Activated CD4-positive, alpha-beta T cell treated with anti-CD3 and anti-CD28 coated beads for 24 hours (primary cell): ENCODE results near the gene ZNF275.
"Not testable (repeated sequence)": the region's sequence is repeated elsewhere in the genome, so short reads cannot be mapped to it uniquely, and the experiment has no call there.

Experiments used
- DNase-seq, 2 donors: peaks; one replicate each; pipeline ENCODE4 v3.0.0-alpha.2; 2020; ENCODE audit warnings: low read depth in 2 of 2

Gene ZNF275

GRCh38 chrX:153333821-153334653 is at the start of gene ZNF275:
Gene ZNF275, plus strand, starts transcription at chrX:153334153. Its CDS starts 2,527 bp downstream, at chrX:153336680.
- peak; percentile 61 to 68 for DNase-seq

GRCh38 chrX:153285678-153286077 is 48.3 kb upstream of the ZNF275 start:
- DNase-seq = not testable (repeated sequence)

- DNase-seq = not testable (repeated sequence)
These were observed 45.1 kb upstream of the ZNF275 start for GRCh38 chrX:153288807-153289206.

GRCh38 chrX:153293485-153294071 is 40.4 kb upstream of the ZNF275 start:
- not testable (repeated sequence) for DNase-seq

GRCh38 chrX:153297376-153297775 is 36.6 kb upstream of the ZNF275 start:
- no peak for DNase-seq

GRCh38 chrX:153299855-153300254 is 34.1 kb upstream of the ZNF275 start:
- no peak for DNase-seq

- DNase-seq = no peak
These were observed 32.2 kb upstream of the ZNF275 start for GRCh38 chrX:153301746-153302145.

GRCh38 chrX:153302796-153303195 is 31.2 kb upstream of the ZNF275 start:
- DNase-seq = no peak

GRCh38 chrX:153303276-153304262 is 30.4 kb upstream of the ZNF275 start:
- no peak for DNase-seq

- no peak for DNase-seq
These were observed 28.8 kb upstream of the ZNF275 start for GRCh38 chrX:153304988-153305736.

- no peak for DNase-seq
These were observed 28.0 kb upstream of the ZNF275 start for GRCh38 chrX:153305972-153306371.

GRCh38 chrX:153306527-153307115 is 27.3 kb upstream of the ZNF275 start:
- DNase-seq = no peak

GRCh38 chrX:153307276-153308178 is 26.4 kb upstream of the ZNF275 start:
- no peak for DNase-seq

- no peak for DNase-seq
These were observed 23.1 kb upstream of the ZNF275 start for GRCh38 chrX:153310901-153311300.

GRCh38 chrX:153312041-153312440 is 21.9 kb upstream of the ZNF275 start:
- DNase-seq = no peak

- DNase-seq = no peak
These were observed 21.1 kb upstream of the ZNF275 start for GRCh38 chrX:153312842-153313241.

GRCh38 chrX:153317306-153317705 is 16.6 kb upstream of the ZNF275 start:
- DNase-seq = no peak

- DNase-seq = no peak
These were observed 15.8 kb upstream of the ZNF275 start for GRCh38 chrX:153317996-153318722.

GRCh38 chrX:153318811-153319210 is 15.1 kb upstream of the ZNF275 start:
- no peak for DNase-seq
